GM19351 (cell line): ENCODE results near the gene TPSB2.
"Not testable (repeated sequence)": the region's sequence is repeated elsewhere in the genome, so short reads cannot be mapped to it uniquely, and the experiment has no call there.

Source experiments
- ATAC-seq: cut with Tn5 transposase; IDR thresholded peaks from one replicate; pipeline ENCODE4 v1.9.1; 2021; ENCODE audit warnings: mild to moderate bottlenecking, moderate library complexity; ENCODE audit not compliant: unreplicated experiment

The TPSB2 gene

GRCh38 chr16:1230084-1230470, at the start of gene TPSB2:
Gene TPSB2 (minus strand): TSS chr16:1230184. CDS start chr16:1229951, 233 bp downstream.
- not testable (repeated sequence) for ATAC-seq

- no peak for ATAC-seq
Measured at GRCh38 chr16:1279081-1279944, 49.3 kb upstream of the TPSB2 start.

- no peak for ATAC-seq
Measured at GRCh38 chr16:1278477-1278876, 48.5 kb upstream of the TPSB2 start.

- no peak for ATAC-seq
Measured at GRCh38 chr16:1277617-1278282, 47.8 kb upstream of the TPSB2 start.

- no peak for ATAC-seq
Measured at GRCh38 chr16:1277151-1277598, 47.2 kb upstream of the TPSB2 start.

GRCh38 chr16:1276580-1276878, 46.5 kb upstream of the TPSB2 start:
- ATAC-seq: no peak

GRCh38 chr16:1275791-1276579, 46.0 kb upstream of the TPSB2 start:
- ATAC-seq: no peak

GRCh38 chr16:1274767-1275166, 44.8 kb upstream of the TPSB2 start:
- ATAC-seq: no peak

GRCh38 chr16:1273816-1274215, 43.8 kb upstream of the TPSB2 start:
- ATAC-seq: no peak

GRCh38 chr16:1272453-1273198, 42.6 kb upstream of the TPSB2 start:
- ATAC-seq: no peak

- not testable (repeated sequence) for ATAC-seq
Measured at GRCh38 chr16:1271724-1272413, 41.9 kb upstream of the TPSB2 start.

- ATAC-seq: no peak
Measured at GRCh38 chr16:1271380-1271723, 41.4 kb upstream of the TPSB2 start.

GRCh38 chr16:1269418-1269817, 39.4 kb upstream of the TPSB2 start:
- ATAC-seq: not testable (repeated sequence)

- ATAC-seq: no peak
Measured at GRCh38 chr16:1265826-1266225, 35.8 kb upstream of the TPSB2 start.

- ATAC-seq: no peak
Measured at GRCh38 chr16:1265090-1265630, 35.2 kb upstream of the TPSB2 start.

GRCh38 chr16:1264345-1265089, 34.5 kb upstream of the TPSB2 start:
- ATAC-seq: no peak

GRCh38 chr16:1263591-1264344, 33.8 kb upstream of the TPSB2 start:
- no peak for ATAC-seq

- no peak for ATAC-seq
Measured at GRCh38 chr16:1262846-1263221, 32.9 kb upstream of the TPSB2 start.
